ENCODE data around the gene ZMYND19.

DNA sequence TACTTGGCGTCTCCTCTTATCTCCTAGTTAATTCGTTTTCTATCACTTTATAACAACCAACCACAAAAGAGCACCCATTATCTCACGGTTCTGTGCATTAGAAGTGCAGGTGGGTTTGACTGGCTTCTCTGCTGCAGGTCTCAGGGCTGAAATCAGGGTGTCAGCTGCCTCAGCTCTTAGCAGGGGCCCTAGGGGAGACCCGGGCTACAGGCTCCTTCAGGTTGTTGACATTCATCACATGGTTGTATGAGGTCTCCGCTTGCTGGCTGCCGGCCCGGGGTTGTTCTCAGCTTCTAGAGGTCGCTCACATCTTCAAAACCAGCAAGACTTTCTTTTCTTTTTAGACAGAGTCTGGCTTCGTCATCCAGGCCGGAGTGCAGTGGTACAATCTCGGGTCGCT is 2.9 kb upstream of the ZMYND19 start:
- TF ChIP-seq, protein P1, sequence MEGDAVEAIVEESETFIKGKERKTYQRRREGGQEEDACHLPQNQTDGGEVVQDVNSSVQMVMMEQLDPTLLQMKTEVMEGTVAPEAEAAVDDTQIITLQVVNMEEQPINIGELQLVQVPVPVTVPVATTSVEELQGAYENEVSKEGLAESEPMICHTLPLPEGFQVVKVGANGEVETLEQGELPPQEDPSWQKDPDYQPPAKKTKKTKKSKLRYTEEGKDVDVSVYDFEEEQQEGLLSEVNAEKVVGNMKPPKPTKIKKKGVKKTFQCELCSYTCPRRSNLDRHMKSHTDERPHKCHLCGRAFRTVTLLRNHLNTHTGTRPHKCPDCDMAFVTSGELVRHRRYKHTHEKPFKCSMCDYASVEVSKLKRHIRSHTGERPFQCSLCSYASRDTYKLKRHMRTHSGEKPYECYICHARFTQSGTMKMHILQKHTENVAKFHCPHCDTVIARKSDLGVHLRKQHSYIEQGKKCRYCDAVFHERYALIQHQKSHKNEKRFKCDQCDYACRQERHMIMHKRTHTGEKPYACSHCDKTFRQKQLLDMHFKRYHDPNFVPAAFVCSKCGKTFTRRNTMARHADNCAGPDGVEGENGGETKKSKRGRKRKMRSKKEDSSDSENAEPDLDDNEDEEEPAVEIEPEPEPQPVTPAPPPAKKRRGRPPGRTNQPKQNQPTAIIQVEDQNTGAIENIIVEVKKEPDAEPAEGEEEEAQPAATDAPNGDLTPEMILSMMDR (IDR thresholded peaks at IDR 0.05; ENCODE audit: low read depth, low read length, poor library complexity, severe bottlenecking) = no peak
- no peak for TF ChIP-seq EZH2phosphoT487 (IDR thresholded peaks at IDR 0.05; ENCODE audit: borderline replicate concordance, low read length)
